BE2C (cell line): ENCODE data around the gene FAM168B.

ENCODE experiments used
- DNase-seq: peaks from one replicate; pipeline ENCODE4 v3.0.0-alpha.2; 2020
- H3K27me3 ChIP-seq: fragments of 250-450 bp; sonication (Bioruptor Pico); 2 replicates; pipeline ENCODE4 v1.5.1; 2020; ENCODE audit warnings: mild to moderate bottlenecking
- H3K36me3 ChIP-seq: fragments of 250-450 bp; sonication (Bioruptor Pico); 2 replicates; pipeline ENCODE4 v1.5.1; 2020; ENCODE audit warnings: mild to moderate bottlenecking
- H3K4me1 ChIP-seq: fragments of 250-450 bp; sonication (Bioruptor Pico); 2 replicates; pipeline ENCODE4 v1.5.1; 2020
- H3K4me3 ChIP-seq: 2 replicates; pipeline ENCODE4 v1.5.1; 2011; ENCODE audit warnings: low read depth, low read length
- H3K9me3 ChIP-seq: fragments of 250-450 bp; sonication (Bioruptor Pico); 2 replicates; pipeline ENCODE4 v1.5.1; 2020
- TF ChIP-seq, protein P1 (sequence below): IDR thresholded peaks from 2 replicates; pipeline ENCODE4 v1.5.1; 2012; ENCODE audit warnings: mild to moderate bottlenecking, low read depth, low read length

FAM168B gene

DNA sequence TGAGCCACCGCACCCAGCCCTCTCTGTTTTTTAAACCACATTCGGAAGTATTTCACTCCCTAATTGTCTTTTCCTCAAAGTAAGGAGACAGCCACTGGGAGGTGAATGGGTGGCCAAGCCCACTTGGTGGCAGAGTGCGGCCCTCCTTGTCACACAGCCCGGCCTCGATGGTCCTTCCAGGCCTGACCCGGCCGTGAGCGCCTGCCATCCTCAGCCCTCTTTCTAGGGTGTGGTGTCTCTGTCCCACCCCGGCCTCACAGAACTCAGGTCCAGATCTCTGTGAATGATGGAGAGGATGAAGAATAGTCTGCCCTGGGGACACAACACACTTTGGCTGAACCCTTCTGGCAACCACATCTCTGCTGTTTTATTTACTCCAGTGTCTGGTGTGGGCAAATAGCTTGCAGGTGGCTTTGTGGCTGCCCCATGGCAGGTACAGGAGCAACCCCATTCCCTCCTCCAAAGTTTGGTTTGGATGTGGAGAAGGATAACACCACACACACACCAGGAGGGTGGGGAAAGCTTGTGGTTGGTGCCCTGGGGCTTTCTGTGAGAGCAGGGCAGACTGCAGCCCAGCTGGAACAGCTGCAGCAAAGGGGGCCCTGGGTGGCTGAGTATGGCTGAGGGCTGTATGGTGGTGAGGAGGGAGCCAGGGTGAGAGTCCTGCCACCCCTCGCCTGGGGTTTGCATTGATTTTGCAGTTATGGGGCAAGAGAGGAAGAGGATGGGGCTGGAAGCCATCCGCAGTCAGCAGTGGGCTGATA lies 88.6 kb downstream of the FAM168B start:
- H3K4me1 ChIP-seq: no peaks in the 10 kb centered on the region
- DNase-seq: no peak
- TF ChIP-seq, protein P1, sequence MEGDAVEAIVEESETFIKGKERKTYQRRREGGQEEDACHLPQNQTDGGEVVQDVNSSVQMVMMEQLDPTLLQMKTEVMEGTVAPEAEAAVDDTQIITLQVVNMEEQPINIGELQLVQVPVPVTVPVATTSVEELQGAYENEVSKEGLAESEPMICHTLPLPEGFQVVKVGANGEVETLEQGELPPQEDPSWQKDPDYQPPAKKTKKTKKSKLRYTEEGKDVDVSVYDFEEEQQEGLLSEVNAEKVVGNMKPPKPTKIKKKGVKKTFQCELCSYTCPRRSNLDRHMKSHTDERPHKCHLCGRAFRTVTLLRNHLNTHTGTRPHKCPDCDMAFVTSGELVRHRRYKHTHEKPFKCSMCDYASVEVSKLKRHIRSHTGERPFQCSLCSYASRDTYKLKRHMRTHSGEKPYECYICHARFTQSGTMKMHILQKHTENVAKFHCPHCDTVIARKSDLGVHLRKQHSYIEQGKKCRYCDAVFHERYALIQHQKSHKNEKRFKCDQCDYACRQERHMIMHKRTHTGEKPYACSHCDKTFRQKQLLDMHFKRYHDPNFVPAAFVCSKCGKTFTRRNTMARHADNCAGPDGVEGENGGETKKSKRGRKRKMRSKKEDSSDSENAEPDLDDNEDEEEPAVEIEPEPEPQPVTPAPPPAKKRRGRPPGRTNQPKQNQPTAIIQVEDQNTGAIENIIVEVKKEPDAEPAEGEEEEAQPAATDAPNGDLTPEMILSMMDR: no peak
- H3K27me3 ChIP-seq: no peaks in the 10 kb centered on the region
- no peaks in the 10 kb centered on the region for H3K36me3 ChIP-seq
- no peaks in the 10 kb centered on the region for H3K9me3 ChIP-seq
- H3K4me3 ChIP-seq: no peak overlapping the region

- H3K4me3 ChIP-seq: no peak overlapping the region
- no peaks in the 10 kb centered on the region for H3K27me3 ChIP-seq
- no peaks in the 10 kb centered on the region for H3K4me1 ChIP-seq
- no peak for DNase-seq
- TF ChIP-seq, protein P1: no peak
- no peaks in the 10 kb centered on the region for H3K36me3 ChIP-seq
- H3K9me3 ChIP-seq: no peaks in the 10 kb centered on the region
These were observed 94.7 kb downstream of the FAM168B start for GRCh38 chr2:130998561-130998960.
